GM18526 (cell line): ENCODE results near the gene PTBP2.

Experiments
- POLR2A ChIP-seq: IDR thresholded peaks from 3 replicates; pipeline ENCODE4 v1.6.1; 2011; ENCODE audit not compliant: insufficient read length; ENCODE audit errors: extremely low read depth

PTBP2 gene

DNA sequence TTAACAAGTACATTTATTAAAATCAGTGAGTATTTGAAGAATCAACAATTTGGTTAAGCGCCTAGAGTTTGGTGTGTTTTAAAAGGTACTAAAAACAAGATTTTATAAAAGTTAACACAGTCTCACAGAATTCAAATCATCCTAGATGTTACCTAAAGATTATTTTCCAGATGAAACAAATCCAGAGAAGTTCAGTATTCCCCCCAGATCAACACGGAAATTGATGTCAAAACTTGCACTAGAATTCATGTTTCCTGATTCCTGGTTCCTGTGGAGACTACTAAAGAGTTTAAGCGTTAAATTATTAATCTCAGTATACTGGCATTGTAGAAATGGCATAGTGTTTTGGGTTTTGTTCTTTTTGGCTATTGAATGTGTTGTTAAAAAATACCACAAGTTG is 1.4 kb downstream of the PTBP2 start:
- TF ChIP-seq POLR2A: no peak

DNA sequence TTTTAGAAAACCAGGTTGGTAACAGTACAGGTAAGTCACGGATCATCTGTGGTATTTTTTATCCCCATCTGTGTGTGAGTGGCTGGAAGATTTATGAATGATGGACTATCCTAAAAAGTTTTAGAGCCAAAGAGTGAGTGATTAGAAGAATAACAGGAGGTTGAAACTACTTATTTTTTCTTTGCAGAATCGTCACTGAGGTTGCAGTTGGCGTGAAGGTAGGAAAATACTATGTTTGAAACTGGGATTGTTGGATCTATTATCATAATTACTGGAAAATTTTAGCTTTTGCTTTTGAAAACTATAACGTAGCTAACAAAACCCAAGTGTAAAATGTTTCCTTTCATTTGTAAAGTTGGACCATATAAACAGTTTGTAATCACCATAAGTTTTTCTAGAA is 1.8 kb downstream of the PTBP2 start:
- TF ChIP-seq POLR2A: no peak

DNA sequence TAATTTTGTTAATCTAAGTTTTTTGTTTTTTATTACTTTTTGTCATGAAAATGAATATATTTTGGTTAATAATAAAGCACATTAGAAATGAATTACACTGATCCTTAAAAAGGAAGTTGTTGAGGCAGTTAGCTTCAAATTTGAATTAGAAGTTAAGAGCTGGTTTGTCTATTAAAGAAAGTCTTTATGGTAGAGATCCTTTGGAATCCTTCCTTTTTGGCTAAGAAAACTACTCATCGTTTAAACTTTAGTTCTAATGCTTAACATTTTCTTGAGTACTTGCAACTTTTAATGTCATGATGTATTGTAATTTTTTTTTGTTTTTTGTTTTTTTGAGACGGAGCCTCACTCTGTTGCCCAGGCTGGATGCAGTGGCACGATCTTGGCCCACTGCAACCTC is 2.4 kb downstream of the PTBP2 start:
- no peak for TF ChIP-seq POLR2A

DNA sequence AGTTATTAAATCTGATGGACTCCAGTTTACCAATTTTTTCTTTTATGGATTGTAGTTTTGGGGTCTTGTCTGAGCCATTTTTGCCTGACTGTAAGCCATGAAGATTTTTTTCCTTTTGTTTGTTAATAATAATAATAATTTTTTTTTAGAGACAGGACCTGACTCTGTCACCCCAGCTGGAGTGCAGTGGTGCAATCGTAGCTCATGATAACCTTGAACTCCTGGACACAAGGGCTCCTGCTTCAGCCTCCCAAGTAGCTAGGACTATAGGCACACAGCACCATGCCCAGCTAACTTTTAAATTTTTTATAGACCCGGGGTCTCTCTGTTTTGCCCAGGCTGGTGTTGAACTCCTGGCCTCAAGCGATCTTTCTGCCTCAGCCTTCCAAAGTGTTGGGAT is 6.3 kb downstream of the PTBP2 start:
- TF ChIP-seq POLR2A: no peak

DNA sequence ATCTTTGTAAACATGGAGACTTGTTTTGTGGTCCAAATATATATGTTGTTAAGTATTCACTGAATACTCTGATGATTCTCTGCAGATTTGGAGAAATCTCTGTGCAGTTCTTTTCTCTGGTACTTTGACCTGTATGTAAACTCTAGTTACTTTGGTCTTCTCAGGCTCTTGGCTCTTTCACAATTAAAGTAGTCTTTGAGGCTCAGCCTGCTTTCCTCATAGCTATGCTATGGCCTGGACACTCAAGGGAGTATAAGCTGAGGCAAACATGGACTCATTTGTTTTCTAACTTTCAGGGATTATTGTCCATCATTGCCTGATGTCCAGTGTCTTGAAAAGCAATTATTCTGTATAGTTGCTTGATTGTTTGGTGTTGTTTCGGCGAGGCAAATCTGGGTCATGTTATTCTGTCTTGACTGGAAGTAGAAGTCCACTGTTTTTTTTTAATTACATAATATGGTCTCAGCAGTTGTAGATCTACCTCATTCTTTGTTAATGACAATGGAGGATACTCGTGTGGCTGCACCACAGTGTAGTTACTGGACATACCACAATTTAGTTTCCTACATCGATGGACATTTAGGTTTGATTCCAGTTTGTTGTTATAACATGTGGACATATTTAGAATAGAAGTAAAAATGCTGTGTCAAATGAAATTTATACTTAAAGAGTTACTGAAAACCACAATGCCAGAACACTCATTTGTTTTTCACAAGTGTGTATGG is 9.2 kb downstream of the PTBP2 start:
- TF ChIP-seq POLR2A: no peak

DNA sequence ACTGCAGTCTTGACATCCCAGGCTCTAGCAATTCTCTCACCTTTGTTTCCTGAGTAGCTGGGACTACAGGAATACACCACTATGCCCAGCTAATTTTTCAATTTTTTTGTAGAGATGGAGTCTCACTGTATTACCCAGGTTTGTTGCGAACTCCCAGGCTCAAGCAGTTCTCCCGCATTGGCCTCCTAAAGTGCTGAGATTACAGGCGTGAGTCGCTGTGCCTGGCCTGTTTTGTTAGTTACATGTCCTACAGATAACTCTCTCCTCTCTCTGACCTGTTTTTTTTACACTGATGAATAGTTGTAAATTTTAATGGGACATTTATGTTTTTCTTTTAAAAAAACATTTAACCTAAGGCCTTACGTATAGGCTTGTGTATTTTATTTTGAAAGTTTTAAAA is 19.8 kb downstream of the PTBP2 start:
- no peak for TF ChIP-seq POLR2A

DNA sequence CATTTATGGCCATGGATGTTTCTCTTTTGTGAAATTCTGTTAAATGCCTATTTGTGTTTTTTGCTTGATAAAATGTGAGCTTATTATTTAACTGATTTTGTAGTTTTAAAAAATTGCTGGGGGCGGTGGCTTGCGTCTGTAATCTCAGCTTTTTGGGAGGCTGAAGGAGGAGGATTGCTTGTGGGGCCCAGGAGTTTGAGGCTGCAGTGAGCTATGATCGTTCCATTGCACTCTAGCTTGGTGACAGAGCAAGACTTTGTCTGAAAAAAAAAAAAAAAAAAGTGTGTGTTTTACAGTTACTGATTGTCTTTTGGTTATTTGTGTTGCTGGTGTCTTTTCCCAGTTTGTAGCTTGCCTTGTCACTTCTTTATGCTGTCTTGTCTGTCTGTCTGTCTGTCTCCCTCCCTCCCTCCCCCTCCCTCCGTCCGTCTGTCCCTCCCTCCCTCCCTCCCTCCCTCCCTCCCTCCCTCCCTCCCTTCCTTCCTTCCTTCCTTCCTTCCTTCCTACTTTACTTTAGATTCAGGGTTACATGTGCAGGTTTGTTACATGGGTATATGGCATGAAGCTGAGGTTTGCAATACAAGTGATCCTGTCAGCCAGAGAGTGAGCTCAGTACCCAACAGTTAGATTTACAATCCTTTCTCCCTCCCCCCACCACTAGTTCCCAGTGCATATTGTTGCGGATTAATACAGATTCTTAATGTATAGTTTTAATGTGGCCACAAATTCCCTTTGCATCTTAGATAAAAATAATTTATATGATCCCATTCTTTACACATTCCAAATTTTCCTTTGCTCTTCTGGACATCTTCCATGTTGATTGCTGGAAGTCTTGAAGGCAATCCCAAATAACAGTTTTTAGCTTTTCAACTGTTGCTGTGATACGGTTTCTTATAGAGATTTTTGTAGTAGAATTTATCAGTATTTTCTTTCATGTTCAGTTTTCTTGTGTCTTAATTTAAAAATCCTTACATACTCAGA is 25.1 kb downstream of the PTBP2 start:
- TF ChIP-seq POLR2A: no peak

DNA sequence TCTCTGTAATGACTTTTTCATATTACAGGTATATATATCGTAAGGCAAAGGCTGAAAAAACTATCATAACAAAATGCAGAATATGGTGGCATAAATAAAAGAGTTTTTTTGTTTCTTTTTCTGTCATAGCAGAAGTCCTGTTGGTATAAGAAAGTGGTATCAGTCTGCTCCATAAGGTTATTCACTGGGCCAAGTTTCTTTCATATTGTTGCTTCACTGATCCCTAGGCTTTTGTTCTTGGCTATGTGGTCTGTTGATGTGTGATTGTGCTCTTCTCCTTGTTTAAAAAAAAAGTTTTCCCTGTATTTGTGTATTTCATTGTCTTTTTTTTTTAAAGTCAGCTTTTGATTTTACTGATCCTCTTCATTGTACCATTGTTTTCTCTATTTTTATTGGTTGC is 26.0 kb downstream of the PTBP2 start:
- no peak for TF ChIP-seq POLR2A

DNA sequence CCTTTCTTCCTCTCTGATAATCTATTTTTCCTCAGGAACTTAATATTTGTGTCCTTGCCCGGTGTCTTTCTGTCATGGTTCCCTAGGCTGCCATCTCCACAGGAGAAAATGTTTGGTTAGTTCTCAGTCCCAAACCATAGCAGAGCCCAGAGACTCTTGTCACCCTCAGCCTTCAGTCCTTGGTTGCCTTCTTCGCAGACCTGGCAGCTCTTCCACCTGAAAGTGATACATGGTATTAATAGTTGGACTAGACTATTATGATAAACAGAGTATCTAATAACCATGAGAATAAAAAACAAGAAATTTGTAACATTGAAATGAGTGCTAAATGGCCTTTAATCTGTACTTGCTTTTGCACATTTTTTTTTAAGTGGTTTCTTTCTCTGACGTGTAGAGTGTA is 26.5 kb downstream of the PTBP2 start:
- no peak for TF ChIP-seq POLR2A

DNA sequence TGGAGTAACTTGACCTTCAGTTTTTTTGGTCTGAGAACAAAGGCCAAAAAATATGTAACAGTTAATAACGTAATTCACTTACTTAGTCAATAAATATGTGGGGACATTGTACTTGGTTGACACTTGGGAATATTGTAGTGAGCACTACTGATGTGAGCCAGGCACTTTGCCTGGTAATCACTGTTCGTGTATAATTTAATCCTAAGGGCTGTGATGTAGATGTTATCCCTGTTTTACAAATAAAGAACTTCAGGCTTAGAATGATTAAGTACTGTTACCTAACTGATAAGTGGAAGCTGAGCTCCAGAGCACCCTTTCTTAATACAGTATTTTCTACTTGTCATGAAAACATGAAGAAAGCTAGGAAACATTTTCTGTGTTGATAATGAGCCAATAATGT is 28.0 kb downstream of the PTBP2 start:
- TF ChIP-seq POLR2A: no peak

DNA sequence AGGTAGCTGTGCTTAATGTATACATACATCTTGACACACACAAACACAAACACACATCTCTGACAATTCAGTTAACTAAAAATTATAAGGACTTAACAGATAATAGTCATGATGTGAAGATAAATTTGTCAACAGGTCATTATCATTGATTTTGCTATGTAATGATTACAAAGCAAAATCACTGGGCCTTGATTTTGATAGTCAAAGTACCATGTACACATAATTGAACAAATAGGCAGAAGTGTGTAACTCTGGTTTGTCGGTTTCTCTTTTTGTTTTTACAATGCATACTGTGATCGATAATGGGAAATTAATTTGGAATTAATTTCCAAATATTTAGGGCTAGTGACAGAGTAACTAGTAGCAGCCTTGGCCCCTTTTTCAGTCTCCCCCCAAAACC is 30.8 kb downstream of the PTBP2 start:
- no peak for TF ChIP-seq POLR2A

DNA sequence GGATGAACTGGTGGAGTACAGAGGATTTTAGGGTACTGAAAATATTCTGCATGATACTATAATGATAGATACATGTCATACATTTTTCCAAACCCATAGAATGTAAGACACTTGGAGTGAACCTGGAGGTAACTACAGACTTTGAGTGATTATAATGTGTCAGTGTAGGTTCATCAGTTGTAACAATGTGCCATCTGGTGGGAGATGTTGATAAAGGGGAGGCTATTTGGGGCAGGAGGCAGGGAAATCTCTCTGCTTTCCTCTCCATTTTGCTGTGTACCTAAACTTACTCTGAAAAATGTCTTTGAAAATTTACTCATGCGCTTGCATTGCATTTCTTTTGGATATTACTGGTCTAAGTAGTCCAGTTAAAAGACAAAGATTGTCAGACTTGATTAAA is 35.2 kb downstream of the PTBP2 start:
- no peak for TF ChIP-seq POLR2A

DNA sequence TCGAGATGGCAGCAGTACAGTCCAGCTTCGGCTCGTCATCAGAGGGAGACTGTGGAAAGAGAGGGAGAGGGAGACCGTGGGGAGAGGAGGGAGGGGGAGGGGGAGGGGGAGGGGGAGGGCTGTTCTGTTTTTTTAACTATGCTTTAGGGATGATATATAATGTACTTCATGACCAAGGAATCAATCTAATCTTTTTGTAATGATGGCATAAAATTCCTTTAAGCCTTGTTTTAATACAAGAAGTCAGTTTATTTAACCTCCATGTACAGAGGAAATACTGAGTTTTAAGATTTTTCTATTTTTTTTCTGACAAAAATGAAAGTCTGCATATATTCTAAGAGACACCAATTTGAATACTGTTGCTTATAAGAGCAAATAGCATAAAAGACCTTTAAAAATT is 41.9 kb downstream of the PTBP2 start:
- TF ChIP-seq POLR2A: no peak

DNA sequence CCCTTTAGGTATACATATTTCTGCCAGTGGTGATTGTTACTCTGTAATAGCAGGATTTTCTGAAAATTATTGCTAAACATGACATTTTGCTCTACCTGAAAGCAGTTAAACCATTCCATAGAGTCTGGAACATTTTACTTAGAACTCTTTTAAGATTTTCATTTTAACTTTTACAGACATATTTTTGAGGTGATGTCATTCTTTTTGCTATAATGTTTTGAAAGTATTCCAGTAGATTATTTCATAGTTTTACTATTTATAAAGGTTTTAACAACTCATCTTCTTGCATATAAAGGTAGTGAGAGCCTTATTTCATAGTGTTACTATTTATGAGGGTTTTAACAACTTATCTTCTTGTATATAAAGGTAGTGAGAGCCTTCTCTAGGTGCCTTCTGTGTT is 42.9 kb downstream of the PTBP2 start:
- no peak for TF ChIP-seq POLR2A

DNA sequence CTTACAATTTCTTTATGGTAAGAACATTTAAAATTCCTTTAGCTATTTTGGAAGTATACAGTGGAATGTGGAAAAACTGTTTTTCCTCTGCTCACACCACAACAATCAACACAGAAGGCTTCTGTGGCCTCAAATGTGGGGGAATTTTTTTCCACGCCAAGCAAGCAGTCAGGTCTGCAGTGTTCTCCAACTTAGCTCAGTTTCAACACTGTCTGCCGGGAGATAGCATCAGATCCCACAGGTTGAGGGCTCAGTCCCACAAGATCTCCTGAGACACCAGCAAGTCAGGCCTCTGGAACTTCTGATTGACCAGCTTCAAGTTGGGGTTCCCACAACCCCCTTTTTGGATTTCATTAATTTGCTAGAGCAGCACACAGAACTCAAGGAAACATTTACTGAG is 50.3 kb downstream of the PTBP2 start:
- no peak for TF ChIP-seq POLR2A

DNA sequence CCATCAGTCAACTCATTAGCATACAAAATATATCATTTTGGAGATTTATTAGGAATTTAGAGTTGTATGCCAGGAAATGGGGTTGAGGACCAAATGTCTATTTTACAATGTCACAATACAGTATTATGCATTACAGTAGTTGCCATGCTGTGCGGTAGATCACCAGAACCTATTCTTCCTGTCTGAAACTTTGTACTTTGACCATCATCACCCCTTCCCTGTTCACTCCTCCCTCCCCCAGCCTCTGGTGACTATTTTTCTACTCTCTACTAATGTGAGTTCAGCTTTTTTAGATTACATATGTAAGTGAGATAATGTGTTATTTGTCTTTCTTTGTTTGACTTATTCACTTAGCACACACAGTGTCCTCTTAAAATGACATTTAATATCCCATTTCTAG is 50.8 kb downstream of the PTBP2 start:
- no peak for TF ChIP-seq POLR2A
